CD4-positive, alpha-beta T cell treated with Interleukin-4 for 1 hour (primary cell): ENCODE measurements around the gene RAD51B.

Experiments
- DNase-seq, 2 donors: peaks; one replicate each; pipeline ENCODE4 v3.0.0-alpha.2; 2020 to 2022

The RAD51B gene

GRCh38 chr14:68544081-68544892 lies 724.7 kb downstream of the RAD51B start:
- no peak for DNase-seq

- no peak for DNase-seq
Measured at GRCh38 chr14:68546839-68547238, 727.3 kb downstream of the RAD51B start.

GRCh38 chr14:68547305-68548193 lies 728.0 kb downstream of the RAD51B start:
- DNase-seq, result no peak

GRCh38 chr14:68548194-68549076 lies 728.9 kb downstream of the RAD51B start:
- no peak for DNase-seq

- no peak for DNase-seq
Measured at GRCh38 chr14:68550338-68550715, 730.7 kb downstream of the RAD51B start.

GRCh38 chr14:68551045-68551683 lies 731.6 kb downstream of the RAD51B start:
- no peak for DNase-seq

GRCh38 chr14:68552075-68552474 lies 732.5 kb downstream of the RAD51B start:
- DNase-seq, result no peak

GRCh38 chr14:68552602-68553001 lies 733.0 kb downstream of the RAD51B start:
- no peak for DNase-seq

- DNase-seq, result no peak
Measured at GRCh38 chr14:68553311-68553710, 733.7 kb downstream of the RAD51B start.

GRCh38 chr14:68554231-68554630 lies 734.7 kb downstream of the RAD51B start:
- DNase-seq, result no peak

- no peak for DNase-seq
Measured at GRCh38 chr14:68556253-68556652, 736.7 kb downstream of the RAD51B start.

- no peak for DNase-seq
Measured at GRCh38 chr14:68557648-68558047, 738.1 kb downstream of the RAD51B start.

- DNase-seq, result no peak
Measured at GRCh38 chr14:68558096-68558495, 738.5 kb downstream of the RAD51B start.

- no peak for DNase-seq
Measured at GRCh38 chr14:68559949-68560348, 740.4 kb downstream of the RAD51B start.

- DNase-seq, result no peak
Measured at GRCh38 chr14:68561531-68562007, 742.0 kb downstream of the RAD51B start.

- no peak for DNase-seq
Measured at GRCh38 chr14:68562911-68563250, 743.3 kb downstream of the RAD51B start.

GRCh38 chr14:68563251-68564131 lies 743.9 kb downstream of the RAD51B start:
- DNase-seq, result no peak

GRCh38 chr14:68564191-68564825 lies 744.7 kb downstream of the RAD51B start:
- DNase-seq, result no peak

- peak; percentile 14 to 22 for DNase-seq
Measured at GRCh38 chr14:68564826-68565759, 745.5 kb downstream of the RAD51B start.

GRCh38 chr14:68566075-68566474 lies 746.5 kb downstream of the RAD51B start:
- no peak for DNase-seq
